ENCODE measurements around the gene GOLT1A. TPM values are rescaled to one million over a fixed set of nuclear protein-coding genes. Genes with fewer than 3 reads are reported as not detected.

Gene GOLT1A
- total and polyA plus RNA-seq, 2 of the 8 experiments (the other 6 are each of a cell fraction or from before 2014, with no cell fraction given), result 7.5 to 8.5 TPM

DNA sequence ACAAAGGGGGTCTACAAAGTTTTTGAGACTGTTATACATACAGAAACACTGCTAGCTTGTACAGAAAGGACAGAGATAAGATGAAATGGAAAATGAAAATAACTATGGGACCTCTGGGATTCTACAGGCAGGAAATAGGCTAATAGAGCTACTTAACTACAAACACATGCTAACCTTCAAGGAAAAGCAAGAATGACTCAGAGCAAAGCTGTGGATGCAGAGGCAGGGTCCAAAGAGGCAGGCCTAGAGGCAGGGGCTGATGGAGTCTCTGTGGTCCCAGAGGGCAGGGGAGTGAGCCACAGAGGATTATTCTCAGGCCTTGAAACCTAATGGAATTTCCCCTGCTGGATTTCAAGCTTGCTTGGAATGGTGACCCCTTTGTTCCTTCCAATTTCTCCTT, 18.7 kb upstream of the GOLT1A start:
- POLR2A ChIA-PET (ENCODE audit: partially characterized antibody), result interaction anchor here (1.1 kb wide), 1 partner anchor 371 kb away, joined by 3 read pairs; no protein-coding TSS in a partner anchor
- Histone ChIP-seq H2BK5ac (ENCODE audit: low read depth, low read length) (no peak overlapping the region), H3K9me3 (ENCODE audit: insufficient read depth in 2 of 2, low read depth in 1 of 2, low read length in 1 of 2) (no peaks in the 10 kb centered on the region), H4K91ac (replicated peaks; ENCODE audit: insufficient read length, low read length) (no peak overlapping the region), H3K4me3 (ENCODE audit: extremely low read depth in 1 of 4, insufficient read depth in 2 of 4, low read depth in 3 of 4, low read length in 4 of 4) (no peak overlapping the region), H4K5ac (ENCODE audit: insufficient read length, low read depth, low read length) (no peak overlapping the region), H3K56ac (replicated peaks; ENCODE audit: insufficient read length, low read depth, low read length) (no peak overlapping the region), H4K20me1 (replicated peaks in 1 of 2; ENCODE audit: control insufficient read depth in 1 of 2, insufficient read depth in 2 of 2, low read length in 2 of 2) (no peaks in the 10 kb centered on the region), H3K27me3 (replicated peaks in 1 of 4; ENCODE audit: control insufficient read depth in 3 of 4, extremely low read depth in 1 of 4, insufficient read depth in 3 of 4, low read length in 3 of 4) (no peaks in the 10 kb centered on the region), H3K79me1 (ENCODE audit: low read depth, low read length) (no peaks in the 10 kb centered on the region), H3K4me2 (ENCODE audit: insufficient read depth in 1 of 2, low read depth in 2 of 2, low read length in 2 of 2) (no peak overlapping the region), H3K36me3 (ENCODE audit: control insufficient read depth in 2 of 4, insufficient read depth in 4 of 4, low read length in 3 of 4) (peaks cover 0 to 4% (median 0%) of the 10 kb centered on the region in 4 experiments; a peak in 1 of 8 replicates), H3K23ac (ENCODE audit: insufficient read length) (no peak overlapping the region), H3K14ac (ENCODE audit: insufficient read length) (no peak overlapping the region), H2AK5ac (ENCODE audit: low read depth, low read length) (no peak overlapping the region), H2AFZ (ENCODE audit: low read length) (no peak overlapping the region), H3K4me1 (replicated peaks in 1 of 4; ENCODE audit: control insufficient read depth in 3 of 4, insufficient read depth in 4 of 4, low read length in 3 of 4) (no peaks in the 10 kb centered on the region), H3K27ac (ENCODE audit: low read depth, low read length) (no peak overlapping the region), H3K4ac (replicated peaks; ENCODE audit: insufficient read length, low read depth, low read length) (no peak overlapping the region), H3K18ac (ENCODE audit: extremely low read depth, low read length) (no peak overlapping the region), H2BK15ac (ENCODE audit: low read length) (no peak overlapping the region), H2BK20ac (ENCODE audit: low read length) (no peak overlapping the region), H4K8ac (ENCODE audit: extremely low read depth, insufficient read depth, low read length) (no peak overlapping the region), H2BK12ac (ENCODE audit: low read depth, low read length) (no peak overlapping the region), H3K23me2 (ENCODE audit: low read depth, low read length) (no peaks in the 10 kb centered on the region), H3K9ac (replicated peaks in 1 of 4; ENCODE audit: extremely low read depth in 1 of 4, low read depth in 3 of 4, low read length in 3 of 4) (no peak overlapping the region), H2BK120ac (replicated peaks; ENCODE audit: low read depth, low read length) (no peak overlapping the region), H3K79me2 (ENCODE audit: control insufficient read depth in 1 of 2, insufficient read depth in 2 of 2, low read length in 2 of 2) (no peaks in the 10 kb centered on the region)
- no peak for DNase-seq (ENCODE audit: low read depth in 1 of 2, low spot score in 2 of 2)
- CTCF ChIA-PET (ENCODE audit: partially characterized antibody), result interaction anchor here (0.6 to 8.3 kb wide), 6 partner anchors 9 to 239 kb away, joined by 3 to 59 read pairs (median 5); no protein-coding TSS in a partner anchor
- no peak for FAIRE-seq
- TF ChIP-seq KDM4A (IDR thresholded peaks at IDR 0.05; ENCODE audit: low read depth, low read length, severe bottlenecking) (no peak), SP4 (IDR thresholded peaks at IDR 0.05; ENCODE audit: low read length) (no peak), NANOG (IDR thresholded peaks at IDR 0.05; ENCODE audit: insufficient read depth, low read depth, low read length, poor library complexity, severe bottlenecking) (no peak), POU5F1 (IDR thresholded peaks at IDR 0.05; ENCODE audit: low read depth, low read length) (no peak), POLR2A (IDR thresholded peaks at IDR 0.05; ENCODE audit: control extremely low read depth in 1 of 2, low read depth in 2 of 2, low read length in 2 of 2) (no peak), BRCA1 (IDR thresholded peaks at IDR 0.05; ENCODE audit: low read depth, low read length) (no peak), EP300 (IDR thresholded peaks at IDR 0.05; ENCODE audit: borderline replicate concordance in 1 of 2, low read depth in 2 of 2, low read length in 2 of 2) (no peak), ASH2L (IDR thresholded peaks at IDR 0.05; ENCODE audit: low read length) (no peak), EGR1 (IDR thresholded peaks at IDR 0.05; ENCODE audit: borderline replicate concordance, low read depth, low read length) (no peak), TAF1 (IDR thresholded peaks at IDR 0.05; ENCODE audit: low read depth, low read length) (no peak)
- TF ChIP-seq, protein P1, sequence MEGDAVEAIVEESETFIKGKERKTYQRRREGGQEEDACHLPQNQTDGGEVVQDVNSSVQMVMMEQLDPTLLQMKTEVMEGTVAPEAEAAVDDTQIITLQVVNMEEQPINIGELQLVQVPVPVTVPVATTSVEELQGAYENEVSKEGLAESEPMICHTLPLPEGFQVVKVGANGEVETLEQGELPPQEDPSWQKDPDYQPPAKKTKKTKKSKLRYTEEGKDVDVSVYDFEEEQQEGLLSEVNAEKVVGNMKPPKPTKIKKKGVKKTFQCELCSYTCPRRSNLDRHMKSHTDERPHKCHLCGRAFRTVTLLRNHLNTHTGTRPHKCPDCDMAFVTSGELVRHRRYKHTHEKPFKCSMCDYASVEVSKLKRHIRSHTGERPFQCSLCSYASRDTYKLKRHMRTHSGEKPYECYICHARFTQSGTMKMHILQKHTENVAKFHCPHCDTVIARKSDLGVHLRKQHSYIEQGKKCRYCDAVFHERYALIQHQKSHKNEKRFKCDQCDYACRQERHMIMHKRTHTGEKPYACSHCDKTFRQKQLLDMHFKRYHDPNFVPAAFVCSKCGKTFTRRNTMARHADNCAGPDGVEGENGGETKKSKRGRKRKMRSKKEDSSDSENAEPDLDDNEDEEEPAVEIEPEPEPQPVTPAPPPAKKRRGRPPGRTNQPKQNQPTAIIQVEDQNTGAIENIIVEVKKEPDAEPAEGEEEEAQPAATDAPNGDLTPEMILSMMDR (IDR thresholded peaks at IDR 0.05; ENCODE audit: control extremely low read depth in 1 of 3, insufficient read depth in 1 of 3, low read depth in 1 of 3, low read length in 3 of 3), result no peak
- TF ChIP-seq, protein P2, sequence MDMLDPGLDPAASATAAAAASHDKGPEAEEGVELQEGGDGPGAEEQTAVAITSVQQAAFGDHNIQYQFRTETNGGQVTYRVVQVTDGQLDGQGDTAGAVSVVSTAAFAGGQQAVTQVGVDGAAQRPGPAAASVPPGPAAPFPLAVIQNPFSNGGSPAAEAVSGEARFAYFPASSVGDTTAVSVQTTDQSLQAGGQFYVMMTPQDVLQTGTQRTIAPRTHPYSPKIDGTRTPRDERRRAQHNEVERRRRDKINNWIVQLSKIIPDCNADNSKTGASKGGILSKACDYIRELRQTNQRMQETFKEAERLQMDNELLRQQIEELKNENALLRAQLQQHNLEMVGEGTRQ (IDR thresholded peaks at IDR 0.05; ENCODE audit: low read length), result no peak
